Fibroblast of pulmonary artery (primary cell): Measurements from ENCODE around the gene POU2F1.

Experiments used
- DNase-seq: peaks from one replicate; pipeline ENCODE4 v3.0.0-alpha.2; 2010; ENCODE audit warnings: low read depth
- H3K4me3 ChIP-seq: replicated peaks from 2 replicates; pipeline ENCODE4 v1.5.1; 2011; ENCODE audit warnings: low read depth, mild to moderate bottlenecking, control low read depth, low read length, moderate library complexity
- TF ChIP-seq, protein P1 (sequence below): IDR thresholded peaks from 2 replicates; pipeline ENCODE4 v1.5.1; 2011; ENCODE audit warnings: mild to moderate bottlenecking, control low read depth, low read length, inconsistent platforms; ENCODE audit errors: missing control alignments

Gene POU2F1

DNA sequence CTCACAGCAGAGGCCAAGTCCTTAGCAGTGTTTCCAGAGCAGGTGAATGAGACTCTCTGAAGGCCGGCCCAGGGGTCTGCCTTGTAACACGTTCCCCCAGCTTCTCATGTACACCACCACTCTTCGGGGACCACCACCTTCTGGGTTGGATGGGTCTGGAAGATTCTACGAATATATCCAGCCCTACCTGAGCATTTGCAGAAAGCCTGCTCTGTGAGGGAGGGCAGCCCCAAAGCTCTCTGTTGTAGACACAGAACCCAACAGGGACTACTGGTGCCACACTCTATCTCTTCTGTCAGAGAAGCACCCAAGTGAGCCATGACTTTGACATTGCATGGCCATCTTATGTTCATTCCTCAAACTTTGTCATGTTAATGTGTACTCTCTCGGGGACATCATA is 235.8 kb downstream of the POU2F1 start:
- no peak overlapping the region for H3K4me3 ChIP-seq
- TF ChIP-seq, protein P1, sequence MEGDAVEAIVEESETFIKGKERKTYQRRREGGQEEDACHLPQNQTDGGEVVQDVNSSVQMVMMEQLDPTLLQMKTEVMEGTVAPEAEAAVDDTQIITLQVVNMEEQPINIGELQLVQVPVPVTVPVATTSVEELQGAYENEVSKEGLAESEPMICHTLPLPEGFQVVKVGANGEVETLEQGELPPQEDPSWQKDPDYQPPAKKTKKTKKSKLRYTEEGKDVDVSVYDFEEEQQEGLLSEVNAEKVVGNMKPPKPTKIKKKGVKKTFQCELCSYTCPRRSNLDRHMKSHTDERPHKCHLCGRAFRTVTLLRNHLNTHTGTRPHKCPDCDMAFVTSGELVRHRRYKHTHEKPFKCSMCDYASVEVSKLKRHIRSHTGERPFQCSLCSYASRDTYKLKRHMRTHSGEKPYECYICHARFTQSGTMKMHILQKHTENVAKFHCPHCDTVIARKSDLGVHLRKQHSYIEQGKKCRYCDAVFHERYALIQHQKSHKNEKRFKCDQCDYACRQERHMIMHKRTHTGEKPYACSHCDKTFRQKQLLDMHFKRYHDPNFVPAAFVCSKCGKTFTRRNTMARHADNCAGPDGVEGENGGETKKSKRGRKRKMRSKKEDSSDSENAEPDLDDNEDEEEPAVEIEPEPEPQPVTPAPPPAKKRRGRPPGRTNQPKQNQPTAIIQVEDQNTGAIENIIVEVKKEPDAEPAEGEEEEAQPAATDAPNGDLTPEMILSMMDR: no peak
- no peak for DNase-seq

- DNase-seq: no peak
- TF ChIP-seq, protein P1: no peak
- H3K4me3 ChIP-seq: no peak overlapping the region
These were observed 236.2 kb downstream of the POU2F1 start for GRCh38 chr1:167456926-167457325.

GRCh38 chr1:167457936-167458584 is 237.4 kb downstream of the POU2F1 start:
- DNase-seq: no peak
- no peak overlapping the region for H3K4me3 ChIP-seq
- TF ChIP-seq, protein P1: no peak

- no peak for DNase-seq
- TF ChIP-seq, protein P1: no peak
- H3K4me3 ChIP-seq: no peak overlapping the region
These were observed 240.2 kb downstream of the POU2F1 start for GRCh38 chr1:167460836-167461235.

GRCh38 chr1:167462341-167462740 is 241.7 kb downstream of the POU2F1 start:
- no peak for DNase-seq
- TF ChIP-seq, protein P1: no peak
- H3K4me3 ChIP-seq: no peak overlapping the region

GRCh38 chr1:167463080-167463479 is 242.4 kb downstream of the POU2F1 start:
- H3K4me3 ChIP-seq: no peak overlapping the region
- TF ChIP-seq, protein P1: no peak
- no peak for DNase-seq
